ENCODE data around the gene GAS2L3.

Gene GAS2L3

GRCh38 chr12:100564090-100564489 lies 9.4 kb upstream of the GAS2L3 start:
- TF ChIP-seq CTCF (IDR thresholded peaks at IDR 0.05; ENCODE audit: borderline replicate concordance, extremely low read depth, low read length, poor library complexity, severe bottlenecking) (no peak), EZH2 (IDR thresholded peaks at IDR 0.05; ENCODE audit: borderline replicate concordance, low read depth, low read length, severe bottlenecking) (no peak)
- Histone ChIP-seq H3K27ac (ENCODE audit: low read length) (no peak overlapping the region), H3K4me3 (ENCODE audit: low read depth in 1 of 2, low read length in 2 of 2) (no peak overlapping the region), H2AFZ (ENCODE audit: low read depth, low read length) (no peak overlapping the region), H3K79me2 (ENCODE audit: insufficient read depth, low read length) (no peaks in the 10 kb centered on the region), H3K4me2 (ENCODE audit: insufficient read depth, low read length) (no peak overlapping the region), H4K20me1 (ENCODE audit: insufficient read depth, low read length) (no peaks in the 10 kb centered on the region), H3K27me3 (ENCODE audit: insufficient read depth, low read length, poor library complexity) (no peaks in the 10 kb centered on the region), H3K9me3 (ENCODE audit: insufficient read depth, low read length, severe bottlenecking) (no peaks in the 10 kb centered on the region), H3K9ac (ENCODE audit: low read depth, low read length) (no peak overlapping the region), H3K36me3 (ENCODE audit: insufficient read depth, low read length) (no peaks in the 10 kb centered on the region), H3K4me1 (ENCODE audit: insufficient read depth, low read length) (no peaks in the 10 kb centered on the region)
- ATAC-seq (ENCODE audit: insufficient read depth, low read depth) = no peak
- DNase-seq = no peak

- no peaks in the 10 kb centered on the region for H3K4me1 ChIP-seq (ENCODE audit: insufficient read depth, low read length)
- H3K27me3 ChIP-seq (ENCODE audit: insufficient read depth, low read length, poor library complexity) = no peaks in the 10 kb centered on the region
- no peak overlapping the region for H3K4me3 ChIP-seq (ENCODE audit: low read depth in 1 of 2, low read length in 2 of 2)
- no peak overlapping the region for H2AFZ ChIP-seq (ENCODE audit: low read depth, low read length)
- no peak overlapping the region for H3K4me2 ChIP-seq (ENCODE audit: insufficient read depth, low read length)
- ATAC-seq (ENCODE audit: insufficient read depth, low read depth) (no peak), DNase-seq (no peak)
- H3K79me2 ChIP-seq (ENCODE audit: insufficient read depth, low read length) = no peaks in the 10 kb centered on the region
- H3K36me3 ChIP-seq (ENCODE audit: insufficient read depth, low read length) = no peaks in the 10 kb centered on the region
- TF ChIP-seq CTCF (IDR thresholded peaks at IDR 0.05; ENCODE audit: borderline replicate concordance, extremely low read depth, low read length, poor library complexity, severe bottlenecking) = no peak
- TF ChIP-seq EZH2 (IDR thresholded peaks at IDR 0.05; ENCODE audit: borderline replicate concordance, low read depth, low read length, severe bottlenecking) = no peak
- H3K27ac ChIP-seq (ENCODE audit: low read length) = no peak overlapping the region
- no peak overlapping the region for H3K9ac ChIP-seq (ENCODE audit: low read depth, low read length)
- no peaks in the 10 kb centered on the region for H3K9me3 ChIP-seq (ENCODE audit: insufficient read depth, low read length, severe bottlenecking)
- no peaks in the 10 kb centered on the region for H4K20me1 ChIP-seq (ENCODE audit: insufficient read depth, low read length)
Observed at GRCh38 chr12:100564905-100565467, 8.5 kb upstream of the GAS2L3 start.

DNA sequence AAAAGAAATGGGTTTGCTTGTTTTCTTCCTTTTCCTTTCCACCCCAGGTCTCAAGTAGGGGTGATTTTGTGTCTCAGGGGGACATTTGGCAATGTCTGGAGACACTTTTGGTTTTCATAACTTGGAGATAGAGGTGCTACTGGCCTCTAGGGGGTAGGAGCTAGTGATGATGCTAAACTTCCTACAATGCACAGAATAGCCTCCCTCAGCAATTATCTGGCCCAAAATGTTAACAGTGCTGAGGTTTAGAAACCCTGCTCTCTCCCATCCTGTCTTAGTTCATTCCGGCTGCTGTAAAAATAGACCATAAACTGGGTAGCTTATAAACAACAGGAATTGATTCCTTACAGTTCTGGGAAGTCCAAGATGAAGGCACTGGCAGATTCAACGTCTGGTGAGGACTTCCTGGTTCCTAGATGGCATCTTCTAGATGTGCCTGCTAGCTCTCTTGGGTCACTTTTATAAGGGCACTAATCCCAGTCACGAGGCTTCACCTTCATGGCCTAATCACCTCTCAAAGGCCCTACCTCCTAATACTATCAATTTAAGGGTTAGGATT lies 7.4 kb upstream of the GAS2L3 start:
- TF ChIP-seq CTCF (IDR thresholded peaks at IDR 0.05; ENCODE audit: borderline replicate concordance, extremely low read depth, low read length, poor library complexity, severe bottlenecking) (no peak), EZH2 (IDR thresholded peaks at IDR 0.05; ENCODE audit: borderline replicate concordance, low read depth, low read length, severe bottlenecking) (no peak)
- H3K36me3 ChIP-seq (ENCODE audit: insufficient read depth, low read length) = no peaks in the 10 kb centered on the region
- H4K20me1 ChIP-seq (ENCODE audit: insufficient read depth, low read length) = no peaks in the 10 kb centered on the region
- DNase-seq = no peak
- no peak overlapping the region for H3K27ac ChIP-seq (ENCODE audit: low read length)
- no peaks in the 10 kb centered on the region for H3K9me3 ChIP-seq (ENCODE audit: insufficient read depth, low read length, severe bottlenecking)
- no peak for ATAC-seq (ENCODE audit: insufficient read depth, low read depth)
- H3K4me3 ChIP-seq (ENCODE audit: low read depth in 1 of 2, low read length in 2 of 2) = no peak overlapping the region
- H3K4me1 ChIP-seq (ENCODE audit: insufficient read depth, low read length) = no peaks in the 10 kb centered on the region
- no peak overlapping the region for H3K9ac ChIP-seq (ENCODE audit: low read depth, low read length)
- H3K4me2 ChIP-seq (ENCODE audit: insufficient read depth, low read length) = no peak overlapping the region
- H3K27me3 ChIP-seq (ENCODE audit: insufficient read depth, low read length, poor library complexity) = no peaks in the 10 kb centered on the region
- H2AFZ ChIP-seq (ENCODE audit: low read depth, low read length) = no peak overlapping the region
- no peaks in the 10 kb centered on the region for H3K79me2 ChIP-seq (ENCODE audit: insufficient read depth, low read length)

Measured in DND-41 (cell line).